ENCODE data around the gene HCRTR2. TPM values are rescaled to one million over a fixed set of nuclear protein-coding genes. Genes with fewer than 3 reads are reported as not detected.
"Not testable (repeated sequence)": the region's sequence is repeated elsewhere in the genome, so short reads cannot be mapped to it uniquely, and the experiment has no call there.

Gene HCRTR2
- not detected for total RNA-seq
- long read RNA-seq: 0 reads

- no peak for DNase-seq
- intact Hi-C loops (cut with DNase I): no loop called here
- peak in 1 of 2 donors; percentile 24 for ATAC-seq
Observed at GRCh38 chr6:55174211-55175026, at the start of gene HCRTR2. HCRTR2 (plus strand) TSS chr6:55174515; CDS start chr6:55174588, 73 bp downstream.

GRCh38 chr6:55130806-55131324 is 43.5 kb upstream of the HCRTR2 start:
- DNase-seq (no peak), ATAC-seq (no peak)
- intact Hi-C loops (cut with DNase I): no loop called here

- intact Hi-C loops (cut with DNase I): no loop called here
- no peak for ATAC-seq
Observed at GRCh38 chr6:55131616-55132015, 42.7 kb upstream of the HCRTR2 start.

GRCh38 chr6:55136916-55137315 is 37.4 kb upstream of the HCRTR2 start:
- ATAC-seq (no peak), DNase-seq (no peak)
- intact Hi-C loops (cut with DNase I): no loop called here

More at GRCh38 chr6:55131616-55132015, 42.7 kb upstream of the HCRTR2 start:
- DNase-seq: no peak

DNA sequence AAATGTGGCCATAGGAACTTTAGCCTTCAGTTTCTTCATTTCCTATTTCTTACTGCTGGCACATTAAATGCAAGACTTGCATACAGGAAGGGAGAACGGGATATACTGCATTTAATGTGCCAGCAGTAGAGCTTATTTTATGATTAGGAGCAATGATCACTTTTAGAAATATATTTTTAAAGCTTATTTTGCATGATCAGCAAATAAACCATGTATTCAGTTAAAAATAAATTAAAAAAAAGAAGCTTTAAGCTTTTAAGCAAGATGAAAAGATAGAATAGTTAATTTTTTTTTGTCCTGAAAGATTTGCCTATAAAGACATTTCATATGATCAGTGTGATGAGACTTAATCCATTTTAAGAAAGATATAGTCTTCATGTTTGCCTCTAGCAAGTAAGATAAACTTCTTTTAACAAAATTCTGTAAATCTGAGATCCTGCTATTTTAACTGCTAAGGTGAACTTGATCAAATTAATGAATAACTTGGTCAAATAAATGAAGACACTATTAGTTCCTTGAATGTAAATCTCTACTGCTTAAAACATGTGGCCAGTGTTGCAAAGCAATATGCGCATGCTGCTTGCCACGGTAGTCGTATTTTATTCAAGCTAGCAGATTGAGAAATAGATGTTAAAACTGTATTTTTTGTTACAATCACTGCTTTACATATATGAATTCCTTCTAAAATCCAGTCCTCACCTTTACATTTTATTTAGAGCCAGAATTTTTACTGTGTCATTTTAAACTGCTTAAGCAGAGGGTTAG is 36.2 kb upstream of the HCRTR2 start:
- DNase-seq: no peak
- no peak for ATAC-seq
- intact Hi-C loops (cut with DNase I): no loop called here

DNA sequence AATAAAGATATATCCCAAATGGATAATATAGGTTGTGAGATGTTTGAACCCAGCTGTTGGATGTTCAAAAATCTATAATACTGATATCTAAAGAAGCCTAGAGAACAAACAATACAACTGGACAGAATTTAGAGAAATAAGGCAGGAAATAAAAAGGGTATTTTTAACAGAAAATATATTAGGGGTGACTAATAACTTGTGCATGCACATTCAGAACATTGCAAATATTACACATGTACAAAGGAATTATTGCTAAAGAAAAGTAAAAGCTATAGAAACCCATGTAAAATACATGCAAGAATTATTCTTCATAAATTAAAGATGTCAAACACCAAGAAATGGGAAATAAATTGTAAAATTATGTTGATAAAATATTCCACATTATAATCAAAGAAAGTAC is 32.7 kb upstream of the HCRTR2 start:
- no peak for ATAC-seq
- DNase-seq: no peak
- intact Hi-C loops (cut with DNase I): no loop called here

DNA sequence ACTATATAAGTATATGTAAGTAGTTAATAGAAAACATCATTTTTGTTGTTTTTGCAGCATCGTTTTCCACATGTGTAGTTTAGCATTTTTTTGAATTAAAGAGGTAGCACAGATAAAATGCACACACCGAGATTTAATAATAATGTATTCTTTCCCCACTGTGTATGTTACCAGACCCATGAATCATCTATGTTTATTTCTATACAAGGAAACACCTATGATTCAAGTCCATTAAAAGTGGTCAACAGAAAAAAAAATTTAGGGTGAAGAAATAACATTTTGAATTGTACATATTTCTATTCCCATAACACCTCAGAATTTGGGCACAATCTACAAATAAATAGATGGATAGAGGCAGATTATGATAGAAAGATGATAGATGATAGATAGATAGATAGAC is 31.7 kb upstream of the HCRTR2 start:
- ATAC-seq: no peak

GRCh38 chr6:55153284-55153683 is 21.0 kb upstream of the HCRTR2 start:
- ATAC-seq (no peak), DNase-seq (no peak)
- intact Hi-C loops (cut with DNase I): no loop called here

More for the DNA sequence above, 31.7 kb upstream of the HCRTR2 start:
- intact Hi-C loops (cut with DNase I): no loop called here
- DNase-seq: no peak

DNA sequence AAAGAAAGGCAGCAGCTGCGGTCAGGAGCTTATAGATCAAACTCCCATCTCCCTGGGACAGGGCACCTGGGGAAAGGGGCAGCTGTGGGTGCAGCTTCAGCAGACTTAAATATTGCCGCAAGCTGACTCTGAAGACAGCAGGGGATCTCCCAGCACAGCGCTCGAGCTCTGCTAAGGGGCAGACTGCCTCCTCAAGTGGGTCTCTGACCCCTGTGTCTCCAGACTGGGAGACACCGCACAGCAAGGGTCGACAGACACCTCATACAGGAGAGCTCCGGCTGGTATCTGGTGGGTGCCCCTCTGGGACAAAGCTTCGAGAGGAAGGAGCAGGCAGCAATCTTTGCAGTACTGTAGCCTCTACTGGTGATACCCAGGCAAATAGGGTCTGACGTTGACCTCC is 15.5 kb upstream of the HCRTR2 start:
- ATAC-seq; DNase-seq; intact Hi-C loops (cut with DNase I): not testable (repeated sequence)

DNA sequence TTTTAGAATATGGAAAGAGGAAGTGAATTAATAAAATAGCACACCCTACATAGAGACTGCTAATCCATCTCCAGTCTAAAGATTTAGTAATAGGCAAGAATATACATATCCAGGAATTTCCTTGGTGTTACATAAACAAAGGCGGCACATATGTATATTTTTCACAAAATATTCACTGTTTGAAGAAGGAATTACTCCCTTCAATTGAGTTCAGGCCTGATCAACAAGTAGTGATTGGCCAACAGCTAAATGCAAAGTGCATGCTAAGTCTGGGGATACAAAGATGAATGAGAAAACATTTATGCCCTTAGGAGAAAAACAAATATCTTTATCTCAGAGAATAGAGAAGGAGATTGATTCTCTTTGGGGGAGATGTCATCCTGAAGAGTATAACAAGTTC is 6.5 kb upstream of the HCRTR2 start:
- intact Hi-C loops (cut with DNase I): no loop called here
- ATAC-seq: no peak
- no peak for DNase-seq

DNA sequence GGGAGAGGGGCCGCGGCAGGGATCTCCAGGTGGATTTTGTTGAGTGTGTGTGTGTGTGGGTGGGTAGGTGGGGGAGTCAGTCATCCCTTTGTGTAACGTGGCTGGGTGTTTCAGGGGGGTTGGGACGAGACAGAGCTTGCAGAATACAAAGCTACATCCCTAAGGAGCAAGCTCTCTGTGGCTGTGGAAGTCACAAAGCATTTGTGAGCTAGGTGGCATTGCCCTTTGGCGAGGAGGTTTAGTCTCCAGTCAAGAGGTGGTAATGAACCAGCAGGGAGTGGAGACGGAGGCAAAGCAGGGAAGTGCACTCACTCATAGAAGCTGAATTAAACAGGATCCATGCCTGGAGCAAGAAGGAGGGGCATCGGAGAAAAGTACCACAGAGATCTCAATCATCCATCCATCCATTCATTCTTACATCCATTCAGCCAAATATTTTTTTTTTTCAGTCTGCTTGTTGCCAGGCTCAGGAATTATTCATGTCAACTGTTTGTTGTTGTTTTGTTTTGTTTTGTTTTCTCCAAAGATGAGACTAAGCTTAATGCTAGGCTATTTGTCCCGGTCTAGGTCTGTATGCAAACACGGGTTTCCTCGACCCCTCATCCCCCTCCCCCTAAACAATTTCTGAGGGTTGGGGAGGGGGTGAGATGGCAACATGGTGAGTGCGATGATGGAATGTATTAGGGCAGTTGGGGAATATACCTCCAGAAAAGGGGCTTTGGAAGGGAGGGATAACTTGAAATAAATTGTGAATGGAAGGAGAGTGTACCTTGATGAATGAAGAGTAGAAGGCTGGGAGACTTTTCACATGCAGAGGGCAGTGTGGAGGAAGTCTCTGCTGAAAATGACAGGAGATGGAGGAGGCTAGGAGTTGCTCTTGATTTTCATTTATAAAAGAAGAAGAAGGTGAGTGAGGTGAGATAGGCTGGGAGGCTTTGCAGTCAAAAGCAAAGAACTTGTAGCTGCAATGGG is 1.0 kb downstream of the HCRTR2 start:
- DNase-seq (no peak), ATAC-seq (no peak)
- intact Hi-C loops (cut with DNase I): no loop called here

- intact Hi-C loops (cut with DNase I): no loop called here
- no peak for ATAC-seq
- DNase-seq: no peak
Observed at GRCh38 chr6:55176958-55177357, 2.6 kb downstream of the HCRTR2 start.

DNA sequence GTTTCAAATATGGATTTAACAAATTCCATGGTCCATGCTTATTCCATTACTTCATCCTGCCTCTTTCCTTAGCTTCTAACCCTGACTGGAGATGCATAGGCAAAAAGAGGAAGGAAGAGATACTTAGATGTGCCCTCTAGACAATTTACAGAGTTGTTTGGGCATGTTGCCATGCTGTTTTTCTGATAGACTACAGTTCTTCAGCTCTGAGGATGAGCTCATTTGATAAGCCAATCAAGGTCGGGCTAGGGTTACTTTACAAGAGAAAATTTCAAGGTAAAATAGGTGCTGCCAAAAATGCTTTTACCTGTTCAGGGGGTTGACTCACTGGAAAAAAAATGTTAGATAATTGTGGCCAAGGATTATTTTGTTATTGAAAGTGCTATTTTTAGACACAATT is 5.9 kb downstream of the HCRTR2 start:
- DNase-seq (no peak), ATAC-seq (no peak)
- intact Hi-C loops (cut with DNase I): no loop called here

GRCh38 chr6:55182016-55182650 is 7.8 kb downstream of the HCRTR2 start:
- ATAC-seq (no peak), DNase-seq (no peak)
- intact Hi-C loops (cut with DNase I): no loop called here

DNA sequence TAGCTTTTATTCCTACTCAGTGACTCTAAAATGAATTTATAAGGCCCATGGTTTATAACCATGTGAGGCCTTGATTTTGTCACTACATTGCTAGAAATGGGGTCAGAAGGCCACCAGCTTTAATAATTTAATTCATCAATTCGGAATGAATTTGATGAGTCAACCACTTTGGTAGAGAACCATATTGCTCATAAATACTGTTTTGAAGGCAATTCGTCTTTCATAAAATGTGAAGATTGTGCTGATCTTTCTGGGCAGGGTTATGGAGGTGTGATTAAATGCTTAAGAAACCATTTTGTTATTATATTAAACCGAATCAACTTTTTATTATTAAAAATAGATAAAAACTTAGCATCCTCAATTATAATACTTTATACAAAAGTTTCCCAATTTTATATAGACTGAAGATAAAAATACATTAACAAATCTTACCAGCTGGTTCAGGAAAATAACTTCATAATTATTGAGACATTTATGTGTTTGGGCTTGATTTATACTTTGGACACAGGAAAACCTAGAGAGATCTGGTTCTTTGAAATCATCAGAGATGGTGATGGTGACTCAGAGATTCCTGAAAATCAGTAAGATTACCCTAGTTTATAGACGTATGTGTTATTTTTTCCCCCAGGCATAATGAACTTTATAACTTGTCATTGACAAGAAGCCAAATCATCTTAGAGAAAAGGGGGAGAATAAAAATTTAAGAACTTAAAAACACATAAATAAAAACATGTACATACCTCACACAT is 10.6 kb downstream of the HCRTR2 start:
- DNase-seq (no peak), ATAC-seq (no peak)
- intact Hi-C loops (cut with DNase I): no loop called here

GRCh38 chr6:55198715-55199114 is 24.4 kb downstream of the HCRTR2 start:
- no peak for DNase-seq
- intact Hi-C loops (cut with DNase I): no loop called here
- ATAC-seq: no peak

GRCh38 chr6:55199239-55199638 is 24.9 kb downstream of the HCRTR2 start:
- ATAC-seq: no peak
- intact Hi-C loops (cut with DNase I): no loop called here

More at GRCh38 chr6:55199239-55199638, 24.9 kb downstream of the HCRTR2 start:
- no peak for DNase-seq
